ENCODE data around the gene FRMD7. TPM values are rescaled to one million over a fixed set of nuclear protein-coding genes. Genes with fewer than 3 reads are reported as not detected.
A peak's percentile ranks its signal among the peaks of the same experiment; 100 is the strongest.

The FRMD7 gene
- total RNA-seq, 1 donor from 2014 or later = not detected

DNA sequence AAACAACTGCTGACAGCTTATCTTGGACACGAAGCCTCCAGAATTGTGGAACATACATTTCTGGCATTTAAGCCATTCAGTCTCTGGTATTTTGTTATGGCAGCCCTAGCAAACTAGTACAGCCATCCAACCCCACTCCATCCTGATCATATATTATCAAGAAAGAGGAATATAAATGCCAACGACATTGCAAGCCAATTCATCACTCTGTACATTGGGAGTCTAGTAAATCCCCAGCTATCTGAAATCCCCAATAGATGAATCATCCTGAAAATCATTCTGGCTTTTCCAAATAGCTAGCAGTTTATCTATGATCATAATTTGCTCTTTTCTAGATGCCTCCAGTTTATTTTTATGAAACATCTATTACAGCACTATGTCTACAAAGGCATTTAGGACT lies 41.1 kb downstream of the FRMD7 start:
- Mint-ChIP-seq H3K36me3 (ENCODE audit: low read depth) (no peaks in the 10 kb centered on the region), H3K9me3 (no peaks in the 10 kb centered on the region), H3K4me1 (no peaks in the 10 kb centered on the region), H3K27ac (no peak overlapping the region), H3K27me3 (peaks cover 2% of the 10 kb centered on the region), H3K4me3 (no peak overlapping the region)
- no peak for DNase-seq
- no peak for ATAC-seq (ENCODE audit: low read depth)
- ChIA-PET POLR2A (no interaction called here), CTCF (no interaction called here)
- intact Hi-C loops (cut with micrococcal nuclease) = no loop called here
- TF ChIP-seq, protein P1, sequence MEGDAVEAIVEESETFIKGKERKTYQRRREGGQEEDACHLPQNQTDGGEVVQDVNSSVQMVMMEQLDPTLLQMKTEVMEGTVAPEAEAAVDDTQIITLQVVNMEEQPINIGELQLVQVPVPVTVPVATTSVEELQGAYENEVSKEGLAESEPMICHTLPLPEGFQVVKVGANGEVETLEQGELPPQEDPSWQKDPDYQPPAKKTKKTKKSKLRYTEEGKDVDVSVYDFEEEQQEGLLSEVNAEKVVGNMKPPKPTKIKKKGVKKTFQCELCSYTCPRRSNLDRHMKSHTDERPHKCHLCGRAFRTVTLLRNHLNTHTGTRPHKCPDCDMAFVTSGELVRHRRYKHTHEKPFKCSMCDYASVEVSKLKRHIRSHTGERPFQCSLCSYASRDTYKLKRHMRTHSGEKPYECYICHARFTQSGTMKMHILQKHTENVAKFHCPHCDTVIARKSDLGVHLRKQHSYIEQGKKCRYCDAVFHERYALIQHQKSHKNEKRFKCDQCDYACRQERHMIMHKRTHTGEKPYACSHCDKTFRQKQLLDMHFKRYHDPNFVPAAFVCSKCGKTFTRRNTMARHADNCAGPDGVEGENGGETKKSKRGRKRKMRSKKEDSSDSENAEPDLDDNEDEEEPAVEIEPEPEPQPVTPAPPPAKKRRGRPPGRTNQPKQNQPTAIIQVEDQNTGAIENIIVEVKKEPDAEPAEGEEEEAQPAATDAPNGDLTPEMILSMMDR (IDR thresholded peaks at IDR 0.05) = no peak

DNA sequence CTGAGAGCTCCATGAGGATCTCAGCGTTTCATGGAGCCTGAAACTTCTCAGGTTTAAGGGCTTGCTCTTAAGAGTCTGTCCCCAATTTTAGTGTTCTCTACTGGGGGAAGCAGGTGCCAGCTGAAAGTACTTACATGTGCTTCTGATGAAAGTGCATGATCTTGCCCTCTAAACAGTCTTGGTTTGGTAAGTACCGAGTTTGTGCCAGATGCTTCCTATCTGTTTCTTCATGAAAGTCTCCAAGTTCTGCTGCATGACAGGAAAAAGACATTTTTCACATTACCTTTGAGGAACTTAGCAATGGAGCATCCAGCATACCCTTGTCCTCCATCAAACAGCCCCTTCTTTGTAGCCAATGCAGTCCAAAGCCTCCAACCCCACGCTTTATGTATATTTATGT lies 42.0 kb downstream of the FRMD7 start:
- no peaks in the 10 kb centered on the region for H3K36me3 Mint-ChIP-seq (ENCODE audit: low read depth)
- no peaks in the 10 kb centered on the region for H3K9me3 Mint-ChIP-seq
- H3K4me3 Mint-ChIP-seq = no peak overlapping the region
- POLR2A ChIA-PET = no interaction called here
- no peak for DNase-seq
- ATAC-seq (ENCODE audit: low read depth) = no peak
- peaks cover 2% of the 10 kb centered on the region for H3K27me3 Mint-ChIP-seq
- no peak overlapping the region for H3K27ac Mint-ChIP-seq
- no peaks in the 10 kb centered on the region for H3K4me1 Mint-ChIP-seq
- CTCF ChIA-PET = no interaction called here
- intact Hi-C loops (cut with micrococcal nuclease) = no loop called here
- TF ChIP-seq, protein P1 (IDR thresholded peaks at IDR 0.05) = no peak

DNA sequence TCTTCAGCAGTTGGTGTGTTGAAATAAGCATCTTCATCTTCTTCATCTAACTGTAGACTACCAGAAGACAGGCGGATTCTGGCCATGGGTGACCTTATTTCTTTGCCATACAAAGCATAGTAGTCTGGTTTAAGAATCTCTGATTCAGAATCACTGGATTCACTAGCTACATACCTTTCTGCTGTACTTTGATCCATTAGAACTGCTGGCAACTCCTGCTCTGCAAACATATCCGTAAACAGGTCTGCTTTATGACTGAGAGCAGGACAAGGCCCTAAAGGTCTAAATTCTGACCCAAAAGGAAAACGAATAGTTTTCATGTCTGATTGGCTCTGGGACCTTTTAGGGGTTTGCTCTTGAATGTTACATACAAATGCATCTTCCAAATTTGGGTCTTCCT lies 49.9 kb downstream of the FRMD7 start:
- ChIA-PET POLR2A (no interaction called here), CTCF (interaction anchor here (0.6 to 1.1 kb wide), 2 partner anchors 14 to 1201 kb away, joined by 3 read pairs; no protein-coding TSS in a partner anchor)
- Mint-ChIP-seq H3K27ac (no peak overlapping the region), H3K27me3 (no peaks in the 10 kb centered on the region), H3K4me1 (no peaks in the 10 kb centered on the region), H3K4me3 (no peak overlapping the region), H3K9me3 (no peaks in the 10 kb centered on the region), H3K36me3 (ENCODE audit: low read depth) (peaks cover 5% of the 10 kb centered on the region)
- TF ChIP-seq, protein P1 (IDR thresholded peaks at IDR 0.05) = no peak
- ATAC-seq (ENCODE audit: low read depth) = no peak
- DNase-seq = no peak
- intact Hi-C loops (cut with micrococcal nuclease) = no loop called here

DNA sequence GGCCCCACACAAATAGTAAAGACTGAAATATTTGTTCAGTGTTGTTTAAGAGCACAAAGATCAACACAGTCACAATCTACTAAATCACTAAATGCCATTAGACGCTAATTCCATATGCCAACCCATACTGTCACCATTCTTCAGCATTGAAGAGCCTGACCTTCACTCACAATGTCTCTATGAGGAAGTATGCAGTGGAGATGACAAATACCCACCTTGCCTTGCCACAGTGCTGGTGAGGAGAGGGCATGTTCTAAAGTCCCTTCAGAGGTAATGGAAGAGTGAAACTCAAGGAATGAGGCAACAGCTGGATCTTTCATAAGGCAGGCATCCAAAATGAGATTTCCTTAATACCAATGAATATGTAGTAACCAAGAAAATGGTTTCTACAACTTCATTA lies 50.4 kb downstream of the FRMD7 start:
- ATAC-seq (ENCODE audit: low read depth) (no peak), DNase-seq (no peak)
- TF ChIP-seq, protein P1 (IDR thresholded peaks at IDR 0.05) = no peak
- peak overlapping the region; percentile 24 for H3K27ac Mint-ChIP-seq
- peaks cover 7% of the 10 kb centered on the region for H3K36me3 Mint-ChIP-seq (ENCODE audit: low read depth)
- H3K4me3 Mint-ChIP-seq = no peak overlapping the region
- no peaks in the 10 kb centered on the region for H3K27me3 Mint-ChIP-seq
- ChIA-PET POLR2A (no interaction called here), CTCF (no interaction called here)
- H3K4me1 Mint-ChIP-seq = no peaks in the 10 kb centered on the region
- intact Hi-C loops (cut with micrococcal nuclease) = no loop called here
- H3K9me3 Mint-ChIP-seq = no peaks in the 10 kb centered on the region

DNA sequence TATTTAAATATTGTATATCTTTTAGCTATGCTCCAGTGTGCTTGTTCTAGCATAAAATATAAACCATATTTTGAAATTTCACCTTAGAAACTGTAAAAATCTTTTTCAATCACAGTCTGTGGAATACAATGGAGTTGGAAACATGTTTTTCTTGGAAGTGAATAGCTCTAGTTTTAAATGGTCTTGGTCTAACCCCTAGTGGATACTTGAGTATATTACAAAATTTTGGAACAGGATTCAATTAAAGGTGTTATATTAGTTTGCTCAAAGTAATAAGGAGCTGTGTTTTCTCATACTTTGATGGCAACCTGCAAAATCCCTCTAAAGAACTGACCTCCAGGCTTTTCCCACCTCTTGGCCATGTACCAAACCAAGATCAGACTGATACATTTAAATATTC lies 56.6 kb downstream of the FRMD7 start:
- Mint-ChIP-seq H3K36me3 (ENCODE audit: low read depth) (peaks cover 25% of the 10 kb centered on the region), H3K27me3 (no peaks in the 10 kb centered on the region), H3K4me1 (no peaks in the 10 kb centered on the region), H3K4me3 (no peak overlapping the region), H3K9me3 (no peaks in the 10 kb centered on the region), H3K27ac (no peak overlapping the region)
- DNase-seq (no peak), ATAC-seq (ENCODE audit: low read depth) (no peak)
- intact Hi-C loops (cut with micrococcal nuclease) = loop anchor here (1.0 to 2.0 kb wide), 3 partner anchors 48 to 230 kb away; partner anchors contain the start of gene STK26
- CTCF ChIA-PET = interaction anchor here (1.2 to 2.7 kb wide), 5 partner anchors 21 to 230 kb away, joined by 3 to 15 read pairs (median 6); no protein-coding TSS in a partner anchor
- TF ChIP-seq, protein P1 (IDR thresholded peaks at IDR 0.05) = no peak
- POLR2A ChIA-PET = interaction anchor here (0.9 kb wide), 1 partner anchor 48 kb away, joined by 3 read pairs; the partner anchor contains the start of gene STK26

All from activated B cell treated with CpG ODN at 0.5 μM for 24 hours (primary cell).